VCaP (cell line): Measurements from ENCODE around the gene G3BP1.
A peak's percentile ranks its signal among the peaks of the same experiment; 100 is the strongest.

Source experiments
- H3K27ac ChIP-seq: fragments of 450-650 bp; 2 replicates; pipeline ENCODE4 v1.5.1; 2017
- TF ChIP-seq, protein P1 (sequence below): fragments of 450-650 bp; conservative IDR thresholded peaks from 2 replicates; pipeline ENCODE4 v1.5.1; 2017; ENCODE audit warnings: mild to moderate bottlenecking, moderate library complexity

G3BP1 gene

GRCh38 chr5:151742870-151743294 lies 28.9 kb upstream of the G3BP1 start:
- H3K27ac ChIP-seq: peak overlapping the region; percentile 9; the same call in 1 of the 2 replicates

DNA sequence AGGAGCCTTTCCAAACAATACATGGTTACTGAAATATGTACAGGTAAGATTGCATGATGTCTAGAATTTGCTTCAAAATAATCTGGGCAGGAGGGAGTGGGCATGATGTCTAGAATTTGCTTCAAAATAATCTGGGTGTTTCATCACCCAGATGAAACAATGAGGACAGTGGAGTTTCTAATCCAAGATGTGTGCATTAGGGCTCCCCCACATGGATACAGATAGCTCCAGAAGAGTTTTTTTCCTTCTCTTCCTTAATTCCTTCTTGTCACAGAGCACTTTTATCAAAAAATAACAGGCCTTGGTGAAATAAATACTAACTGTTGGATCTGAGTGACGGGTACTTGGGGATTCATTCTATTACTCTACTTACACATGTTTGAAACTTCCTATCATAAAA lies 28.2 kb upstream of the G3BP1 start:
- peak overlapping the region; percentile 9; the same call in 1 of the 2 replicates for H3K27ac ChIP-seq
- TF ChIP-seq, protein P1, sequence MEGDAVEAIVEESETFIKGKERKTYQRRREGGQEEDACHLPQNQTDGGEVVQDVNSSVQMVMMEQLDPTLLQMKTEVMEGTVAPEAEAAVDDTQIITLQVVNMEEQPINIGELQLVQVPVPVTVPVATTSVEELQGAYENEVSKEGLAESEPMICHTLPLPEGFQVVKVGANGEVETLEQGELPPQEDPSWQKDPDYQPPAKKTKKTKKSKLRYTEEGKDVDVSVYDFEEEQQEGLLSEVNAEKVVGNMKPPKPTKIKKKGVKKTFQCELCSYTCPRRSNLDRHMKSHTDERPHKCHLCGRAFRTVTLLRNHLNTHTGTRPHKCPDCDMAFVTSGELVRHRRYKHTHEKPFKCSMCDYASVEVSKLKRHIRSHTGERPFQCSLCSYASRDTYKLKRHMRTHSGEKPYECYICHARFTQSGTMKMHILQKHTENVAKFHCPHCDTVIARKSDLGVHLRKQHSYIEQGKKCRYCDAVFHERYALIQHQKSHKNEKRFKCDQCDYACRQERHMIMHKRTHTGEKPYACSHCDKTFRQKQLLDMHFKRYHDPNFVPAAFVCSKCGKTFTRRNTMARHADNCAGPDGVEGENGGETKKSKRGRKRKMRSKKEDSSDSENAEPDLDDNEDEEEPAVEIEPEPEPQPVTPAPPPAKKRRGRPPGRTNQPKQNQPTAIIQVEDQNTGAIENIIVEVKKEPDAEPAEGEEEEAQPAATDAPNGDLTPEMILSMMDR: no peak

More at GRCh38 chr5:151742870-151743294, 28.9 kb upstream of the G3BP1 start:
- TF ChIP-seq, protein P1: peak; percentile 83

DNA sequence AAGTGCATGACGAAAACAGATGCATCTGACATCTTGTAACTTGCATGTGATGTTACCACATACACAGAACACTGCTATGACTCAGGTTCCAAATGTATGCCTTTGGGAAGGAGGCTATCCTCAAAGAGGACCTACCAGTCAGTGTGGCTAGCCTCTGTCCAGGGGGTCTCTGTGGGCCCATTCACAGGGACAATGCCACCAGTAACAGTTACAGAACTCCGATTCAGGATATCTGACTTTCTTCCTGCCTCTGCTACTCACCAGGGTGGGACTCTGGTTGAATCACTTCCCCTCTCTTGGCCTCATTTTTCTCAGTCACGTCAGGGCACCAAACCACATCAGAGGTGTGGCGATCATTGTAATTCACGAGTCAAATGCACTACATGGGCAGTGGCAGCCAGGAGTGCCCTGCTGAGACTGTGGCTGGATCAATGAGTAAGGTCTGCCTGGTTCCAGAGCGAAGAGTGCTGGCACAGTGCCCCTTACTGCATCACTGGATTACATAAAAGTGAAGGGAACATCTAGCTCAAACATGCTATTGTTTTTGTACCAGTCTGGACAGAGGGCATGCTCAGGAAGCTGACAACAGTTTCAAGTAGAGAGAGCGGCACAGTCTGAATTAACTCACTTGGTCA lies 26.6 kb upstream of the G3BP1 start:
- TF ChIP-seq, protein P1: no peak
- no peak overlapping the region for H3K27ac ChIP-seq

DNA sequence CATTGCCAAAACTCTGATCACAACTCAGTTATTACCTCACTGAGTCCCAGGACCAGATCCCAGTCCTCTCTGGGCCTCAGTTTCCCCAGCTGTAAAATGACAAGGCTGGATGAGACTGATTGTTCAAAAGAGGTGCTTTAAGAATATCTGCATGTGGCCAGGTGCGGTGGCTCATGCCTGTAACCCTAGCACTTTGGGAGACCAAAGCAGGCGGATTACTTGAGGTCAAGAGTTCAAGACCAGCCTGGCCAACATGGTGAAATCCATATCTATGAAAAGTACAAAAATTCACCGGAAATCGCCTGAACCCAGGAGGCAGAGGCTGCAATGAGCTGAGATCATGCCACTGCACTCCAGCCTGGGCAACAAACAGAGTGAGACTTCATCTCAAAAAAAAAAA lies 21.6 kb upstream of the G3BP1 start:
- no peak overlapping the region for H3K27ac ChIP-seq
- TF ChIP-seq, protein P1: no peak

GRCh38 chr5:151751091-151751490 lies 20.7 kb upstream of the G3BP1 start:
- TF ChIP-seq, protein P1: no peak

DNA sequence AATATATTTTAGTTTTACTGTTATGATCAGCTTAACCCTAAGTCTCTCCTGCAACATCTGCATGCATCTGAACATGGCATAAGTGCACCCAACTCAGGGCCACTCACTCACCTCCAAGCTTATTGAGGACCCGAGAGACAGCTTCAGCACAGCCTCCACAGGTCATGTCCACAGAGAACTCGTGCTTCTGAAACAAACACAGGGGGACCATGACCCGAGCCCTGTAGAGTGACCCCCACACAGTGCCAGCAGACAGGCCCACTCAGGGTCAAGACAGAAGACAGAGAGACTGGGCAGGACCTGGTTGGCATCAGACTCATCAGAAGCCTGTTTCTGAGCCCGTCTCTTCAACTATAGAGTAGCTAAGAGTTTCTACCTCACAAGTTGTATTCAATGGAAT lies 20.2 kb upstream of the G3BP1 start:
- TF ChIP-seq, protein P1: no peak
- H3K27ac ChIP-seq: no peak overlapping the region

More at GRCh38 chr5:151751091-151751490, 20.7 kb upstream of the G3BP1 start:
- no peak overlapping the region for H3K27ac ChIP-seq

DNA sequence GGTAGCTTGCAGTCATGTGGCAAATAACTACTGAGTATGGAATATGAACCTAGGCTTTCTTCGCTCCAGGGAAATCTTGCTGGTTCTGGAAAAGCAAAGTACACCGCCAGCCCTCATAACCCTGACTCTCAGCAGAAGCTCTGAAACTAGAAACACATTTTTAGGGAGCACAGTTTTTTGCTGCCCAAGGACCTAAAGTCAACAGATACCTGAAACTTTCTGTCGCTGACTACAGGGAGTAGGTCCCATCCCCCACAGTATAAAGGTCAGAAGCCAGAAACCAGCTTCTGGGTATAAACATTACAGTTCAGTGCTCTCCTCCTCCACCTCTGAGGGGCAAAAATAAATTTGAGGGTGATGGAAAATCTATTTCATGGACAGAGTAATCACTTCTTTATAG lies 16.4 kb upstream of the G3BP1 start:
- no peak overlapping the region for H3K27ac ChIP-seq

More for the DNA sequence above, 16.4 kb upstream of the G3BP1 start:
- TF ChIP-seq, protein P1: no peak
